ENCODE results near the gene TMEM132E. TPM values are rescaled to one million over a fixed set of nuclear protein-coding genes. Genes with fewer than 3 reads are reported as not detected.

TMEM132E gene
- total RNA-seq, 1 experiment from 2014 or later = 0.42 TPM

GRCh38 chr17:34626121-34626681 is 46.8 kb downstream of the TMEM132E start:
- H3K27me3 ChIP-seq (ENCODE audit: insufficient read depth, low read length) = no peaks in the 10 kb centered on the region; the same call in 1 of the 2 replicates
- H3K27ac ChIP-seq (ENCODE audit: insufficient read length, low read depth, low read length) = no peak overlapping the region
- Mint-ChIP-seq H3K27me3 (ENCODE audit: low read depth) (peaks cover 42% of the 10 kb centered on the region), H3K36me3 (ENCODE audit: insufficient read depth in 1 of 3, low read depth in 3 of 3) (no peaks in the 10 kb centered on the region), H3K27ac (no peak overlapping the region), H3K4me3 (no peak overlapping the region), H3K4me1 (peaks cover 19 to 21% of the 10 kb centered on the region in 2 experiments), H3K9me3 (no peaks in the 10 kb centered on the region; a peak in 1 of 5 replicates)
- no peaks in the 10 kb centered on the region for H3K9me3 ChIP-seq (ENCODE audit: control insufficient read depth, low read depth, low read length)
- H2AFZ ChIP-seq (ENCODE audit: low read length) = no peak overlapping the region
- H3K79me1 ChIP-seq (ENCODE audit: insufficient read depth, low read depth, low read length, poor library complexity, severe bottlenecking) = no peaks in the 10 kb centered on the region
- no peaks in the 10 kb centered on the region for H3K23me2 ChIP-seq (ENCODE audit: insufficient read length, low read depth, low read length, poor library complexity, severe bottlenecking)
- no peak overlapping the region for H3K56ac ChIP-seq (ENCODE audit: insufficient read length, low read depth, low read length)
- H3K4me1 ChIP-seq (ENCODE audit: insufficient read depth, low read length) = peaks cover 3% of the 10 kb centered on the region; the same call in 1 of the 2 replicates
- no peak overlapping the region for H2BK120ac ChIP-seq (ENCODE audit: low read depth, low read length, poor library complexity, severe bottlenecking)
- H3K14ac ChIP-seq (ENCODE audit: insufficient read depth, low read length) = no peak overlapping the region
- no peak overlapping the region for H2BK20ac ChIP-seq (ENCODE audit: low read depth, low read length, poor library complexity, severe bottlenecking)
- no peak overlapping the region for H3K4ac ChIP-seq (ENCODE audit: low read depth, low read length)
- no peak overlapping the region for H3K23ac ChIP-seq (ENCODE audit: insufficient read length, low read depth, low read length)
- no peak overlapping the region for H2BK12ac ChIP-seq (ENCODE audit: insufficient read length, low read depth, low read length)
- peak; percentile 80 for DNase-seq
- no peaks in the 10 kb centered on the region for H4K20me1 ChIP-seq (ENCODE audit: control insufficient read depth, insufficient read depth, insufficient read length)
- H4K5ac ChIP-seq (ENCODE audit: insufficient read length, low read depth, low read length) = no peak overlapping the region
- H4K91ac ChIP-seq (ENCODE audit: insufficient read length, low read depth, low read length) = no peak overlapping the region
- no peak overlapping the region for H4K8ac ChIP-seq (replicated peaks; ENCODE audit: insufficient read length, low read depth, low read length)
- H2BK5ac ChIP-seq (ENCODE audit: insufficient read length, low read length) = no peak overlapping the region
- WGBS (ENCODE audit: extremely low coverage, insufficient read length, low lambda C conversion rate) = no CpG with 5 or more reads among the region's 53 CpGs
- TF ChIP-seq, protein P1, sequence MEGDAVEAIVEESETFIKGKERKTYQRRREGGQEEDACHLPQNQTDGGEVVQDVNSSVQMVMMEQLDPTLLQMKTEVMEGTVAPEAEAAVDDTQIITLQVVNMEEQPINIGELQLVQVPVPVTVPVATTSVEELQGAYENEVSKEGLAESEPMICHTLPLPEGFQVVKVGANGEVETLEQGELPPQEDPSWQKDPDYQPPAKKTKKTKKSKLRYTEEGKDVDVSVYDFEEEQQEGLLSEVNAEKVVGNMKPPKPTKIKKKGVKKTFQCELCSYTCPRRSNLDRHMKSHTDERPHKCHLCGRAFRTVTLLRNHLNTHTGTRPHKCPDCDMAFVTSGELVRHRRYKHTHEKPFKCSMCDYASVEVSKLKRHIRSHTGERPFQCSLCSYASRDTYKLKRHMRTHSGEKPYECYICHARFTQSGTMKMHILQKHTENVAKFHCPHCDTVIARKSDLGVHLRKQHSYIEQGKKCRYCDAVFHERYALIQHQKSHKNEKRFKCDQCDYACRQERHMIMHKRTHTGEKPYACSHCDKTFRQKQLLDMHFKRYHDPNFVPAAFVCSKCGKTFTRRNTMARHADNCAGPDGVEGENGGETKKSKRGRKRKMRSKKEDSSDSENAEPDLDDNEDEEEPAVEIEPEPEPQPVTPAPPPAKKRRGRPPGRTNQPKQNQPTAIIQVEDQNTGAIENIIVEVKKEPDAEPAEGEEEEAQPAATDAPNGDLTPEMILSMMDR (conservative IDR thresholded peaks at IDR 0.05) = no peak
- no peak overlapping the region for H3T11ph ChIP-seq (ENCODE audit: low read length)
- H2BK15ac ChIP-seq (ENCODE audit: low read depth, low read length) = no peak overlapping the region
- no peak overlapping the region for H3K4me2 ChIP-seq (ENCODE audit: insufficient read depth, insufficient read length, low read length)
- H2AK5ac ChIP-seq (ENCODE audit: insufficient read length, low read length) = no peak overlapping the region
- H3K9ac ChIP-seq (ENCODE audit: extremely low read depth, insufficient read length, low read length) = no peak overlapping the region
- no peaks in the 10 kb centered on the region for H3K79me2 ChIP-seq (ENCODE audit: insufficient read depth, low read length)
- no peak overlapping the region for H3K18ac ChIP-seq (ENCODE audit: insufficient read length, low read depth, low read length)
